Stimulated activated CD4-positive, alpha-beta T cell treated with anti-CD3 and anti-CD28 coated beads, Interleukin-2, amount 100 ng/mL, for 4 hours (primary cell): ENCODE data around the gene EME2.

Source experiments
- DNase-seq: peaks from one replicate; pipeline ENCODE4 v3.0.0-alpha.2; 2020; ENCODE audit warnings: low read depth

The EME2 gene

GRCh38 chr16:1767116-1767994 lies 5.3 kb upstream of the EME2 start:
- DNase-seq = no peak

DNA sequence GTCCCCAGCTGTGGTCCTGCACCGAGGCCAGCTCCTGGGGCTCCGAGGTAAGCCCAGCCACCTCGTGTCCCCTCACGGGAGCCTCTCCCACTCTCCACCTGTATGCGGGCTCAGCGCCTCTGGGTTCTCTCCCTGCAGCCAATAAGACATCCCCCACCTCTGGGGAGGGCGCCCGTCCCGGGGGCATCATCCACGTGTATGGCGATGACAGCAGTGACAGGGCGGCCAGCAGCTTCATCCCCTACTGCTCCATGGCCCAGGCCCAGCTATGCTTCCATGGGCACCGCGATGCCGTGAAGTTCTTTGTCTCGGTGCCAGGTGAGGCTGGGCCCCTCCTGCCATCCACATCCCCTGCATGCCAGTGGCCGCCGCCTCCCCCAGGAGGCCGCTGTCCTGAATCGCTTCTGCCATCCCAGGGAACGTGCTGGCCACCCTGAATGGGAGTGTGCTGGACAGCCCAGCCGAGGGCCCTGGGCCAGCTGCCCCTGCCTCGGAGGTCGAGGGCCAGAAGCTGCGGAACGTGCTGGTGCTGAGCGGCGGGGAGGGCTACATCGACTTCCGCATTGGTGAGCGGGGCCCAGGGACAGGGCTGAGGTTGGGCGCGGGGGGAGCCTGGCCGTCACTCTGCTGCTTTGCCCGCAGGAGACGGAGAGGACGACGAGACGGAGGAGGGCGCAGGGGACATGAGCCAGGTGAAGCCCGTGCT lies 4.4 kb upstream of the EME2 start:
- no peak for DNase-seq

GRCh38 chr16:1768767-1769401 lies 3.7 kb upstream of the EME2 start:
- DNase-seq = no peak

- no peak for DNase-seq
Measured at GRCh38 chr16:1769402-1770300, 3.0 kb upstream of the EME2 start.

GRCh38 chr16:1770328-1771187 lies 2.1 kb upstream of the EME2 start:
- no peak for DNase-seq

DNA sequence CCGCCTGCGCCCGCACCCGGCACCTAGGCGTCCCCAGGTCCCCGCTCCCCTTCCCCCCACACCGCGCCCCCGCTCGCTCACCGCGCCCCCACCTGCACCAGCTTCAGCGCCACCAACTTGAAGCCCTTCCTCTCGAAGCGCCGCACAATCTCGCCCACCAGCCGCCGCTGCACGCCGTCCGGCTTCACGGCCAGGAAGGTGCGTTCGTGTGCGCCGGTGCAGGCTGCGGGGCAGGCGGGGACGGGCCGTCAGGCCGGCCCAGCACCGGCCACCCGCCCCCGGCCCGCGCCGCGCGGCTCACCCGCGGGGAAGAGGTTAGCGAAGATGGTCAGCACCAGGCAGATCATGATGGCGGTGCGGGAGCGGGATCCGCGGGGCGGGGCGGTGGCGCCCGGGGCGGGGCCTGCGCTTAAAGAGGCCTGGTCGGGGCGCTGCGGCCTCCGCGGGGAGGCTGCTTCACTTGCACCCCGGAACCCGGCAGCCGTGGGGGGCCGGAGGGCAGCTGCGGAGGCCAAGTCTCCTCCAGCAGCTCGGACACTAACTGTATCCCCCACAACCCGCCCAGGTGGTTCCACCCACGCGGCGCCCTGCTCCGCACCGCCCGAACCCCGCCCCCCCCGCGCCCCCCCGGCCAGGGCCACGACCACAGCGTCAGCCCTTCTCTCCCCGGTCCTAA lies 1.3 kb upstream of the EME2 start, which contains the start of gene NME3:
Gene NME3, minus strand, starts transcription at position 356 of the 676 bp plus-strand sequence. Its CDS starts 9 bp downstream, at position 347.
- DNase-seq = peak; percentile 56

- DNase-seq = no peak
Measured at GRCh38 chr16:1771864-1772361, 697 bp upstream of the EME2 start.

DNA sequence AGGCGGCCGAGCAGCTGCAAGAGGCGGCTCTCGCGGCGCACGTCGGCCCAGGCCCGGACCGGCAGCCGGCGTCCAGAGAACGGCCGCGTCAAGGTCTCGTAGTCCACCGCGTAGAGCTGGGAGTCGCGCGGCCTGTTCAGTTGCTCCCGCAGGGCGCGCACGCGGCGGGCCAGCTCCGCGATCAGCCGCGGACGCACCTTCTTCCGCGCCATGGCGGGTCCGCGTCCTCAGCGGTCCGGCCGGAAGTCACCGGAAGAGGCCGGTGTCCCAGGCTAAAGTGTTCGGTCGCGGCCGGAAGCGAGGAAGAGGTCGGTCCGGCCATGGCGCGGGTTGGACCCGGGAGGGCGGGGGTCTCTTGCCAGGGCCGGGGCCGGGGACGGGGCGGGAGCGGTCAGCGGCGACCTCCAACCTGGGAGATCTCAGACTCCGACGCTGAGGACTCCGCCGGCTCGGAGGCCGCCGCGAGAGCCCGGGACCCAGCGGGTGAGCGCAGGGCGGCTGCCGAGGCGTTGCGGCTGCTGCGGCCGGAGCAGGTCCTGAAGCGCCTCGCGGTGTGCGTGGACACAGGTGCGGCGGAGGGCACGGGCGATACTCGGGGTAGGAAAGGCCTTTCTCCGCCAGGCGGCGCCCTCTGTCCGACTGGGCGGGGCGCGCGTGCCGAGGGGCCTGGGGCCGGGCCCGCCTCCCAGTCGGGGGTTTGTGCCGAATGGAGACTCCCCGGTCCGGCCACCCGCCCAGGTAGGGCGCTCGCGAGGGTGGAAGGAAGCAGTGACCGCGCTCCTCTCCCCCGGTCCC lies 495 bp downstream of the EME2 start, which contains the start of gene MRPS34:
Gene MRPS34, minus strand, starts transcription at position 227 of the 795 bp plus-strand sequence. Its CDS starts 15 bp downstream, at position 212.
- peak; percentile 64 for DNase-seq

- DNase-seq = no peak
Measured at GRCh38 chr16:1773703-1774447, 1.3 kb downstream of the EME2 start.

DNA sequence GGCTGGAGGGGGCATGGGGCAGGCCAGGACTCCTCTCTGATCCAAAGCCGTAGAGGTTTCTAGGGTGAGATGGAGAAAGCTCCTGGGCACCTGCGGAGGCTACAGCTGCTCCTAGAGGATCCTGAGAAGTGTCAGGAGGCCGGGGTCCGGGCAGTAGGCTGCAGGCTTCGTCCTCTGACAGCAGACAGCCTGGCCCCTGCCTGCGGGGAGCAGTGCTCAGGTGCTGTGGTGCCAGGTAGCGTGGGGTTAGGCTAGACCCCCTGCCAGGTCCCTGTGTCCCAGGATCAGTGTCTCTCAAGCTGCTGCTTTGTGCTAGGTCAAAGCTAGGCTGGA lies 1.8 kb downstream of the EME2 start:
- no peak for DNase-seq

DNA sequence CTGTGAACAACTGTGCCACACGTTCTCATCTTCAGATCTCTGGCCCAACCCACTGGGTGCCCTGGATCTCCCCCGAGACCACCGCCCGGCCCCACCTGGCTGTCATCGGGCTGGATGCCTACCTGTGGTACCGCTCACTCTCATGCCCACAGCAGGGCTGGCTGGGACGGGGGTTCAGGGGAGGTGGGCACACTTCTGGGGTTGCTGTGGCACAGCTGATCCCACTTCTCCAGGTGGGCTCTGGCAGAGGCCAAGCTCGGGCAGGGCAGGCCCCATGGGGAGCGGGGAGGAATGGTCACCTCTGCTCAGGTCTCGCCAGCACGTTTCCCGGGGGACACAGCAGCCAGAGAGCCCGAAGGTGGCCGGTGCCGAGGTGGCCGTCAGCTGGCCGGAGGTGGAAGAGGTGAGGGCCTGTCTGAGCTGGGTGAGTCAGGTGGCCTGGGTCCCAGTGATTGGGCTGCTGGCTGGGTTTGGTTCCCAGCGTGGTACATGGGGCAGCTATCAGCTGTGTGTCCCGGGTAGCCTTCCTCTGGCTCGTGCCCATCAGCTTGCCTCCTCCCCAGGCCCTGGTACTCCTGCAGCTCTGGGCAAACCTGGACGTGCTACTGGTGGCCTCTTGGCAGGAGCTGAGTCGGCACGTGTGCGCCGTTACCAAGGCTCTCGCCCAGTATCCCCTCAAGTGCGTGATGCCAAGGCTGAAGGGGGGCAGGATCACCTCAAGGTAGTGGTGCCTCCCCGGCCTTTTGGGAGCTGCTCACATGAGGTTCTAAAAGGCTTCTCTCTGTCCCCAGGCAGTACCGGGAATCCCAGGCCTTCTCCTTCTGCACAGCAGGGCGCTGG lies 2.6 kb downstream of the EME2 start:
- no peak for DNase-seq

DNA sequence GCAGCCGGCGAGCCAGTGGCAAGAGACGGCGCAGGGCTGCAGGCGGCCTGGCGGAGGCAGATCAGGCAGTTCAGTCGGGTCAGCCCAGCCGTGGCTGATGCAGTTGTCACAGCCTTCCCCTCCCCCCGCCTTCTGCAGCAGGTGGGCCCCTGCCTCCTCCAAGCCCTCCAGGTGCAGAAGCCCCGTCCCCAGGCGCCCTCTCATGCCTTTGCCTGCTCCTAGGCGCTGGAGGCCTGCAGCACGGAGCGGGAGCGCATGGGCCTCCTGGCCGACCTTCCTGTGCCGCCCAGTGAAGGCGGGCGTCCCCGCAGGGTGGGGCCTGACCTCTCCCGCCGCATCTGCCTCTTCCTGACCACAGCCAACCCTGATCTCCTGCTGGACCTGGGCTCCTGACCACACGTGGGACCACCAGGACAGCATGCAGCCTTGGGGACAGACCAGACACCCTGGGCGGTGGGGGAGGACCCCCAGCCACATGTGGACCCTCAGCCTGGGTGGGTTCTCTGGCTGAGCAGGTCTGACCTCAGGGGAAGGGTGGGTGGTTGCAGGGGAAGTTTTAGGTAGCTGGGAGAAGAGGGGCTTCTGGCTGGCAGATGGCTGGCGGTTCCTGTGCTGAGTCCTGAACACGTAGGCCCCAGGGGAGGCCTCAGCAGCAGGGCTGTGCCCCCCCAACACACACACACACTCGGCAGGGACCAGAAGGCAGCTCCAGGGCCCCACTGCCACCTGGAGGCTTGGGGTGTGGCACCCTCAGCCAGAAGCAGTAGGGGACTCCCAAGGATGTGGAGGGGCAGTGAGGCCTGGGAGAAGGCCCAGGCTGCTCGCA lies 3.4 kb downstream of the EME2 start:
- no peak for DNase-seq

DNA sequence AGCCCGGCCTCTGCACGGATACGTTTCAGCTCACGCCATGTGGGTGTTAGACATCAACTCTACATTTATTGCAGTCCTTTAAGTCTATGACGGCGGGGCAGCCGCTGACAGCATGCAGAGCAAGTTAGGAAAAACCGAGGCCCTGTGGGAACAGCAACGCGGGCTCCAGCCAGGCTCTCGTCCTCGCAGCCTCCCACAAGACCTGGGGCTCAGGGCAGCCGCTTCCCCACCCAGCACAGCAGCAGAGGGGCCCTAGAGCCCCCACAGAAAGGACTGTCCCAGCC lies 4.0 kb downstream of the EME2 start:
- no peak for DNase-seq

DNA sequence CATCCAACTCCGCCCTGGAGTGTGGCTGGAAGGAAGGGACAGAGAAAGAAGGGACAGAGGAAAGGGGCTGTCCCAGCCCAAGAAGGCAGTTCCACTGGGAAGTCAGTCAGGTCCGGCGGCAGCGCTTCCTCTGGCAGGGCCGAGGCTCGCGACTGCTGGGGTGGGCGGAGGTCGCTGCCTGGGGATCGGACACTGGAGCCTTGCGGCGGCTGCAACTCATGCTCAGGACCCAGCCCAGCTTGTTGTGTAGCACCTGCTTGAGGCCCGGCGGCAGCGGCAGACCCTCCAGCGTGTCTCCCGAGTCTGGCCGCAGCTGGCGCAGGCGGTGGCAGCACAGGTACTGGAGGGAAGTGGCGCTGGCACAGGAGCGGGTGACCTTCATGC lies 4.4 kb downstream of the EME2 start:
- DNase-seq = no peak

GRCh38 chr16:1777375-1778199 lies 5.0 kb downstream of the EME2 start:
- DNase-seq = no peak
